ENCODE data around the gene PHOSPHO2. TPM values are rescaled to one million over a fixed set of nuclear protein-coding genes. Genes with fewer than 3 reads are reported as not detected.

The PHOSPHO2 gene, protein sequence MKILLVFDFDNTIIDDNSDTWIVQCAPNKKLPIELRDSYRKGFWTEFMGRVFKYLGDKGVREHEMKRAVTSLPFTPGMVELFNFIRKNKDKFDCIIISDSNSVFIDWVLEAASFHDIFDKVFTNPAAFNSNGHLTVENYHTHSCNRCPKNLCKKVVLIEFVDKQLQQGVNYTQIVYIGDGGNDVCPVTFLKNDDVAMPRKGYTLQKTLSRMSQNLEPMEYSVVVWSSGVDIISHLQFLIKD
- total RNA-seq = 10.0 TPM

DNA sequence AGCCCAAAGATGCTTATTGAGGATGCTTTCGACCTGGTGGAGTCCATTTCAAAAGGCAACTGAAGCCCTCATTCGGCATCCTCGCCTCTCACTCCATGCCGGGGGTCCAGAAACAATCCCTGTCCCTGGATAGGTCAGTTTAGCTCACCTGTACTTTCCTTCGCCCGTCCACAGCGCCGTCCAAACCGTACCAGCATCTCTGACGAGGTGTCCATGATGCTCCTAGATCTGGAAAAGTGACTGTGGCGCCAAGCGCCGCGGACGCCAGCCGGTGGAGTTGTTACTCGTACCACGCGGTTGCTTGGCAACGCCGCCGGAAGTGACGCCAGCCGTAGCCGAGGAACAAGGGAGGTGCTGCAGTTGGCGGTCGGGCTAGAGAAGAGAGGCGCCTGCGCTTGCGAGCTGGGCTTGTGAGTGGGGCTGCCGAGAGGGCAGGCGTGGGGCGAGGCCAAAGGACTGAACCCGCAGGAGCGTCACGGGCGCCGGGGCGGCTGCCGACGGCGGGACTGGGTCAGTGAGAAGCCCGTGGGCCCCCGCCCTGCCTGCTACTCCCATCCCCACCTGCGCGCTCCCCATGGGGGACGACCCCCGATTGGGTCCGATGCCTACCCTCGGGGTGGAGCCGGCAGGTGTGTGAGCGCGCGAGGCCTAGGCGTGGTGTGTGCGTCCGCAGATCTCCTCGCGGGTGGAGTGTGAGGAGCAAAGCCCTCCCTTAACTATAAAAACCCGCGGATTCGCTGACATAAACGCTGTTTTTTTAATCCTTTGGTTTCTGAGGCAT, at the start of gene PHOSPHO2, which contains the start of gene CFAP210:
PHOSPHO2 (plus strand) TSS at position 357 of the 781 bp plus-strand sequence. CDS start 6,503 bp downstream, outside the sequence.
CFAP210 (minus strand) TSS at position 293 of the 781 bp plus-strand sequence; CDS start at position 215, 78 bp downstream.

Small RNAs within 50 kb of the gene (small RNA-seq; reads per million reads assigned to genes)
- gene RF00432 (ENCODE audit: low replicate concordance) = not detected

Other genes with a start within 250 kb of the PHOSPHO2 start
- 14.2 TPM for gene BBS5, start 215.0 kb upstream of the PHOSPHO2 start, total RNA-seq
- gene KLHL41, start 184.8 kb upstream of the PHOSPHO2 start, total RNA-seq = 613 TPM
- gene FASTKD1, start 120.6 kb upstream of the PHOSPHO2 start, total RNA-seq = 25.6 TPM
- gene PPIG, start 110.1 kb upstream of the PHOSPHO2 start, total RNA-seq = 44.0 TPM
- 0.23 TPM for gene CFAP210, start 64 bp upstream of the PHOSPHO2 start, total RNA-seq
- gene KLHL23, start 39.4 kb downstream of the PHOSPHO2 start, total RNA-seq = 20.2 TPM
- gene SSB, start 104.4 kb downstream of the PHOSPHO2 start, total RNA-seq = 64.9 TPM
- 19.9 TPM for gene METTL5, start 130.4 kb downstream of the PHOSPHO2 start, total RNA-seq
- 70.8 TPM for gene UBR3, start 133.0 kb downstream of the PHOSPHO2 start, total RNA-seq

Measured in metanephros (tissue), 2 donors.